ENCODE results near the gene MFAP3L.

- TF ChIP-seq EP300 (IDR thresholded peaks at IDR 0.05) (no peak), POLR2A (IDR thresholded peaks at IDR 0.05; ENCODE audit: low read depth) (no peak)
Observed at GRCh38 chr4:170008801-170009200, 17.4 kb downstream of the MFAP3L start.
